Aorta (tissue), 5 donors: ENCODE measurements around the gene TOMM40L. TPM values are rescaled to one million over a fixed set of nuclear protein-coding genes. Genes with fewer than 3 reads are reported as not detected.

Experiments
- ATAC-seq: fragments of 200-7000 bp; cut with Tn5 transposase; one replicate; pipeline ENCODE4 v1.9.1; 2022; ENCODE audit warnings: moderate library complexity; ENCODE audit not compliant: low FRiP score
- DNase-seq, 2 donors: peaks; one replicate each; pipeline ENCODE4 v3.0.0-alpha.2; 2020
- H3K27ac ChIP-seq, 2 donors: one replicate each; pipeline ENCODE4 v1.5.1; 2013; ENCODE audit warnings: low read length in 2 of 2, mild to moderate bottlenecking in 2 of 2, moderate library complexity in 2 of 2, control low read depth in 1 of 2, inconsistent platforms in 1 of 2, low read depth in 1 of 2
- H3K27me3 ChIP-seq, 2 donors: one replicate each; pipeline ENCODE4 v1.6.1; 2013; ENCODE audit warnings: control low read depth in 1 of 2, low read length in 1 of 2, mild to moderate bottlenecking in 1 of 2, moderate library complexity in 1 of 2; ENCODE audit not compliant: insufficient read depth in 2 of 2, control insufficient read depth in 1 of 2
- H3K36me3 ChIP-seq, 2 donors: one replicate each; pipeline ENCODE4 v1.6.1; 2013; ENCODE audit warnings: control low read depth in 1 of 2, low read length in 1 of 2, mild to moderate bottlenecking in 1 of 2; ENCODE audit not compliant: insufficient read depth in 2 of 2, control insufficient read depth in 1 of 2
- H3K4me1 ChIP-seq, 2 donors: one replicate each; pipeline ENCODE4 v1.6.1; 2013; ENCODE audit warnings: low read length in 2 of 2, control low read depth in 1 of 2, mild to moderate bottlenecking in 1 of 2, moderate library complexity in 1 of 2; ENCODE audit not compliant: insufficient read depth in 2 of 2, control insufficient read depth in 1 of 2
- H3K4me3 ChIP-seq, 2 donors: one replicate each; pipeline ENCODE4 v1.5.1; 2013; ENCODE audit warnings: low read length in 2 of 2, control low read depth in 1 of 2, mild to moderate bottlenecking in 1 of 2
- H3K9me3 ChIP-seq: one replicate; pipeline ENCODE4 v1.6.1; 2013; ENCODE audit warnings: mild to moderate bottlenecking, low read length; ENCODE audit not compliant: control insufficient read depth
- WGBS, 2 donors: extraction: QIAGEN DNeasy Blood & Tissue Kit; methylation state at CpG; one replicate each; pipeline ENCODE4 v1.1.7; 2013; 5-methylcytosine and 5-hydroxymethylcytosine counted together
- intact Hi-C, 2 donors: fragments of 100-400 bp; cut with DNase I; formaldehyde crosslinking; loops; one replicate each; pipeline versions ENCODE4 v1.14.2 to v1.15.0; 2022
- polyA plus RNA-seq, 2 donors: library from polyadenylated mRNA; stranded (reverse); fragments of 200-250 nt; gene quantifications; one replicate each; pipeline ENCODE4 v1.2.3, GENCODE V29; 2013
- total RNA-seq, 2 donors: library from RNA; stranded (reverse); fragmentation: NEBNext Ultra II Directional; extraction: Animal tissue kit (Norgen Biotek cat#: 25700); gene quantifications; one replicate each; pipeline ENCODE4 v1.2.1, GENCODE V29; 2021
- donor health status: healthy with polysubstance abuse.
- donor health status: Bipolar disorder and iron deficiency.
- donor health status: DM: no; HTN: no; CAD: no.
- donor health status: DM: no; HTN: no; CAD: no.
- donor health status: DM: yes; HTN: yes; CAD: no.

TOMM40L gene
- total and polyA plus RNA-seq, 4 donors: 10.0 to 12.9 (median 10.9) TPM

DNA sequence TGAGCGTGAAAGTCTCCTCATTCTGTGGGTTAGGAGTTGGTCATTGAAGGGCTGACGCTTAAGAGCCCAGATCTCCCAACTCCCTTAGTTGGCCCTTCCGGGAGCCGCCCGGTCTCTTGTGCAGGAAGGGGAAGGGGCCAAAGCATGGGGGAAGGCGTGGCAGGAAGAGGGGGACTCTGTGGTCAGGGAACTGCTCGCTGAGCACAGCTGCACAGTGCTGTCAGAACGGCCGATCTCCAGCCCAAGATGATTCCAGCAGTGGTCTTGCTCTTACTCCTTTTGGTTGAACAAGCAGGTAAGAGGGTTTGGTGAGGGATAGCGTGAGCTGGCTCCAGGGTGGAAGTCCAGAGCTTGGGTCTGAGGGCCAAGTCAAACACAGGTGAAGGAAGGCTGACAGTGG lies 10.8 kb upstream of the TOMM40L start, which contains the start of gene FCER1G:
Gene FCER1G, plus strand, starts transcription at position 220 of the 400 bp plus-strand sequence. Its CDS starts 27 bp downstream, at position 247.
- ATAC-seq: peak; percentile 19
- Histone ChIP-seq H3K27ac (no peak within 1 kb of the TSS), H3K36me3 (peaks cover 8% of the 10 kb centered on the region in 2 donors), H3K27me3 (no peaks in the 10 kb centered on the region), H3K4me3 (no peak within 1 kb of the TSS), H3K4me1 (no peaks in the 10 kb centered on the region), H3K9me3 (no peaks in the 10 kb centered on the region)
- intact Hi-C loops: no loop called here
- WGBS, 2 donors: 88 to 93% methylated on average over 10 of the region's 10 CpGs
- DNase-seq: peak in 1 of 2 donors; percentile 88

DNA sequence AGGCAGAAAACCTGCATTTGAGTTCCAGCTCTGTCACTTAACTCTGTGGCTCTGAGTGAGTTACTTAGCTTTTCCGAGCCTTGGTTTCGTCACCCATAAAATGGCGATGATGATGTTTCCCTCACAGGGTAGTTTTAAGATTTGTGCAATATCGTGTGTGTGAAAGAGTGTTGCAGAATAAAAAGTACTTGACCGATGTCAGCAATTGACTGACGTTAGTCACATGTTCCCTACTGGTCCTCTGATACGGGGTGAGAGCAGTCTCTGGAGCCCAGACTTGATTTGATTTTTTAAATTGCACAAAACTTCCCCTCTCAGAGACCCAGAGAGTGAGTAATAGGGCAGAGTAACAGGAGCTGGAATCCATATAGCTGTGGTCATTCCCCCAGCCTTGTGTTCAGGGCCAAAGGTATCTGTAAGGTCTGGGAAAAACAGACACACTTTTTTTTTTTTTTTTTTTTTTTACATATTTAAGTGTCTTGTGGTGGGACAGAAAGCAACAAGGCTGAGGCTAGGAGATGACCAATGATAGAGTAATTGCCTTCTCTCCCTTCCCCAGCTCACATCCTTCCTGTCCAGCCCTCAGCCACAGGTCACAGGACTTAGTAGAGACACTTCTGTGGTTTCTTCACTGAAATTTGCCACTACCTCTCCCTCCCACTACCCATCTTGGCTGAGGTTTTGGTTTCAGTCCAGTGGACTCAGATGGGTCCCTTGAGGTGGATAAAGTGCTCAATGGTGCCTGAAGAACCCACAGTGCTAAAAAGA lies 8.7 kb upstream of the TOMM40L start:
- peak overlapping the region in 1 of 2 donors; percentile 13 for H3K27ac ChIP-seq
- intact Hi-C loops: no loop called here
- H3K9me3 ChIP-seq: no peaks in the 10 kb centered on the region
- no peak for ATAC-seq
- H3K36me3 ChIP-seq: peaks cover 4 to 8% of the 10 kb centered on the region in 2 donors
- H3K27me3 ChIP-seq: no peaks in the 10 kb centered on the region
- peak; percentile 33 to 65 for DNase-seq
- no peaks in the 10 kb centered on the region for H3K4me1 ChIP-seq
- H3K4me3 ChIP-seq: no peak overlapping the region
- 34 to 36% methylated on average over 7 of the region's 7 CpGs for WGBS, 2 donors

DNA sequence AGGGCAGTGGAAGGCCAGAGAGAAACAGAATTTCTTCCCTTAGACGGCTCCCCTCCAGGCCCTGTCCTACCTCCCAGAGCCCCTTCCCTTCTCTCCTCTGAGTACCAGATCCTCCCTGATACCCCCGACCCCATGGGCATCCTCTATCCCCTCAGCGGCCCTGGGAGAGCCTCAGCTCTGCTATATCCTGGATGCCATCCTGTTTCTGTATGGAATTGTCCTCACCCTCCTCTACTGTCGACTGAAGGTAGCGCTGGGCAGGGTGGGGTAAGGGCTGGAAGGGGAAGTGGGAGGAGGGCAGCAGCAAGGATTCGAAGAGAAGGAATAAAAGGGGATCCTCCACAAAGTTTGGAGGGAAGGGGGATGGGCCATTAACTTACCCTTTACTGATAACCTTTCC lies 8.0 kb upstream of the TOMM40L start:
- Histone ChIP-seq H3K27me3 (no peaks in the 10 kb centered on the region), H3K36me3 (peaks cover 4 to 8% of the 10 kb centered on the region in 2 donors), H3K4me3 (no peak overlapping the region), H3K27ac (no peak overlapping the region), H3K9me3 (no peaks in the 10 kb centered on the region), H3K4me1 (no peaks in the 10 kb centered on the region)
- 84 to 85% methylated on average over 6 of the region's 6 CpGs for WGBS, 2 donors
- DNase-seq (peak; percentile 47 to 61), ATAC-seq (no peak)
- intact Hi-C loops: no loop called here

DNA sequence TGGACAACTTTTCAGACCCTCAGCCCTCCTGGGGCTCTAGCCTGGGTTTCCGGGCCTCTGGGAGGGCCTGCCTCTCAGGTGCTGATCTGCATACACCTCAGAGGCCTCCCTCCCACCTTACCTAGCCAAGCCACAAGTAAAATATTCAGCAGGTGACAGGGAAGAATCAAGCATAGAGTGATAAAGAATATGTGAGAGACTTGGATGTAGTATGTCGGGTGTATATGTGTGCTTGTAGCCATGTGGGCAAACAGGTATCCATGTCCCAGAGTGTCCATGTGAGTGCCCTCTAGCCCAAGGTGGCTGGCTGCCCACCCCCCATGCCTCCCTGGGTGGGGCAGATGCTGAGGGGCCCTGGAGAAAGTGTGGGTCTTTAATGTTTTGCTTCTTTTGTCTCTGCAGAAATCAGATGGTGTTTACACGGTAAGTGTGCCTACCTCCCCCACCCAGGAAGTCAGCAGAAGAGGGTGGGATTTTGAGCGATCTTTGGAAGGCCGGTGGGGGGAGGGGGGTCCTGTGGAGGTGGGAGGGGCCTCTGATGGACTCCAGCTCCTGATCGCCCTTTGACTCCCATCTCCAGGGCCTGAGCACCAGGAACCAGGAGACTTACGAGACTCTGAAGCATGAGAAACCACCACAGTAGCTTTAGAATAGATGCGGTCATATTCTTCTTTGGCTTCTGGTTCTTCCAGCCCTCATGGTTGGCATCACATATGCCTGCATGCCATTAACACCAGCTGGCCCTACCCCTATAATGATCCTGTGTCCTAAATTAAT lies 7.4 kb upstream of the TOMM40L start:
- Histone ChIP-seq H3K36me3 (peaks cover 4% of the 10 kb centered on the region in 2 donors), H3K4me3 (no peak overlapping the region), H3K4me1 (no peaks in the 10 kb centered on the region), H3K9me3 (no peaks in the 10 kb centered on the region), H3K27ac (no peak overlapping the region), H3K27me3 (no peaks in the 10 kb centered on the region)
- intact Hi-C loops: no loop called here
- ATAC-seq (no peak), DNase-seq (peak; percentile 21 to 40)
- WGBS, 2 donors: 72 to 76% methylated on average over 8 of the region's 8 CpGs

DNA sequence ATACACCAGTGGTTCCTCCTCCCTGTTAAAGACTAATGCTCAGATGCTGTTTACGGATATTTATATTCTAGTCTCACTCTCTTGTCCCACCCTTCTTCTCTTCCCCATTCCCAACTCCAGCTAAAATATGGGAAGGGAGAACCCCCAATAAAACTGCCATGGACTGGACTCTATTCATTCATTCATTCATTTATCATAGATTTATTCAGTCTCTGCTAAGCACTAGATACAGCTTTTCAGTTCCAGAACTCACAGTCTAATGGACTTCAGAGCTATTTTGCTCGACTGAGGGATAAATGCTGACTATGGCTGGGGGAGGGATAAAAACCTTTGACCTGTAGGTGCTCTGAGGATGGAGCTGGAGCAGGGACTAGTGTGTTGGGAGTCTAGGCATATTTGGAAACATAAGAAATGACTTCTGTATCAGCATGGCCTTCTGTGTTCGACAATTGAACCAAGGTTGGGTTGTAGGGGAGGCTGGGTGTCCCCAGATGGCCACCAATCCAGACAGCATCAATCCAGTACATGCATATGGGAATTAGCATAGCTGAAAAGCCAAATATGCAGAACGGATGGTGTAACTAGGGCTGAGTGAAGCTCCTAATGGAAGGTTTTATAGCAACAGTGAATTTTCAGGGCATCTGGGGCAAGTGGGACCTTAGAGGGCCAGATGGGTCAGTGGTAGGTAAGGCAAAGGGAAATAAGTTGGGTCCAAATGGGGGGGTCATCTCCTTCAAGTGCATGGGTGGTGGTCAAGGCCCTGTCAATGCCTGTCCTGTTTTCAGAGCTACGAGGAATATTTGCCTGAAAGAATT lies 6.6 kb upstream of the TOMM40L start:
- DNase-seq: peak in 1 of 2 donors; percentile 2
- intact Hi-C loops: no loop called here
- no peaks in the 10 kb centered on the region for H3K4me1 ChIP-seq
- ATAC-seq: no peak
- H3K27me3 ChIP-seq: no peaks in the 10 kb centered on the region
- 82 to 85% methylated on average over 5 of the region's 5 CpGs for WGBS, 2 donors
- no peaks in the 10 kb centered on the region for H3K9me3 ChIP-seq
- no peak overlapping the region for H3K27ac ChIP-seq
- no peak overlapping the region for H3K4me3 ChIP-seq
- peaks cover 0 to 1% of the 10 kb centered on the region in 2 donors for H3K36me3 ChIP-seq

DNA sequence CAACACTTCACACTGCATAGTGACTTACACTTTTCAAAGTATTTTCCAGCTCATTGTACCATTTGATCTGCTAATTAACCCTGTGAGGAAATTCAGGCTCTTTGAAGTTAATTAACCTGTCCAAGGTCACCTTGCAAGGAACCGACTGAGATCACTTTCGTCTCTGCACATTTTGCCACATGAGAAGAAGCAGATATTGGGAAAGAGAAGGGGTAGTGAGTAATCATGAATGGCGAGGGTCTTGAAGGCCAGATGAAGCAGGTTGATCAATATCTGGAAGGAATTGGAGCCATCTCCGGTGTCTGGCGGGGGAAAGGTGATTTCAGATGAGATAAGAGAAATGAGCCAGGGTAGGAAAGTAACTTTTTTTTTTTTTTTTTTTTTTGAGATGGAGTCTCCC lies 5.9 kb upstream of the TOMM40L start:
- H3K36me3 ChIP-seq: no peaks in the 10 kb centered on the region
- no peaks in the 10 kb centered on the region for H3K27me3 ChIP-seq
- H3K4me1 ChIP-seq: no peaks in the 10 kb centered on the region
- no peak overlapping the region for H3K4me3 ChIP-seq
- no peak overlapping the region for H3K27ac ChIP-seq
- ATAC-seq (no peak), DNase-seq (peak in 1 of 2 donors; percentile 13)
- 82 to 89% methylated on average over 5 of the region's 5 CpGs for WGBS, 2 donors
- H3K9me3 ChIP-seq: no peaks in the 10 kb centered on the region
- intact Hi-C loops: no loop called here

DNA sequence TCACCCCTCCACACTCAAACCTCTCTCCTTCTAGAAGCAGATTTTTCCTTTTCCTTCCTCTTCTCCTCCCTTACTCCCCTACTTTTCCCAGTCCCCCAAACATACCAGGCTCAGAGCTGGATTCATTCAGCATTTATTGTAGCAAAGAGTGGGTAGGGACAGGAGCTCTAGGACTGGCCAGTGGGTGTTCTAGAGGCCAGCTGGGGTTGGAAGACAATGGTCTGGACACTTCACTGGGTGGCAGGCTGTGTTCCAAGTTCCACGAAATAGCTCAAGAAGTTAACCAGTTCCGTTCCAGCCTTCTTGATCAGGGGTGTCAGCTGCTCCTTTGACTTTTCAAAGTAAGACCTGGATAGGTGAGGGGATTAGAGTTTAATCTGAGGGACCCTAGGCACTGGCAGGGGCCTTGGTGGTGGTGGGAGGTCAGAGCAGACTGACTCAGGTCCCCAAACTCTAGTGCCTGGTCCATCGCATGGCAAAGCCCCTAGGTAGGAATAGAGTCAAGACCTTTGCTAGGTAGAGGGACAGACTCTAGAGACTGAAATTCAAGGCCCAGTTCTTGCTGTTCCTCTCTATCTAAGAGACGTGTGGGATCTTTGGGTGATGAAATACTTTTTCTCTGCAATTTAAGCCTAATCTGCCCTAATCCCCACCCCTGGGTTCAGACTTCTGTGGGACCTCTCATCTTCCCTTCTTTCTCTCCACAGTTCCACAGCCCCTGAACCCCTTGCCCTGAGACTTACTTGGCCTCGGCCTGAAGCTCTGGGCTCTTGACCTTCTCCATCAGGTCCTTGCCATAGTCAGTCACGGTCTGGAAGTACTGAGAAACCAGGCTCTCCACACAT lies 3.5 kb upstream of the TOMM40L start:
- DNase-seq (peak in 1 of 2 donors; percentile 54), ATAC-seq (no peak)
- Histone ChIP-seq H3K9me3 (no peaks in the 10 kb centered on the region), H3K4me3 (no peak overlapping the region), H3K27me3 (no peaks in the 10 kb centered on the region), H3K27ac (no peak overlapping the region), H3K4me1 (no peaks in the 10 kb centered on the region), H3K36me3 (no peaks in the 10 kb centered on the region)
- intact Hi-C loops: no loop called here
- 69 to 72% methylated on average over 6 of the region's 6 CpGs for WGBS, 2 donors
